Activated B cell treated with CpG ODN at 0.5 μM for 24 hours (primary cell): ENCODE measurements around the gene AQP12A. TPM values are rescaled to one million over a fixed set of nuclear protein-coding genes. Genes with fewer than 3 reads are reported as not detected.

ENCODE experiments used
- ATAC-seq: fragments of 200-7000 bp; cut with Tn5 transposase; one replicate; pipeline ENCODE4 v1.10.0; 2021; ENCODE audit warnings: low read depth, mild to moderate bottlenecking, moderate library complexity
- CTCF ChIA-PET: fragments of 350-600 bp; sonication (Branson Sonifier 250); formaldehyde crosslinking; loops from one replicate; lab custom pipeline; 2021; ENCODE audit warnings: antibody characterized with exemption; lab: Charles Lee
- POLR2A ChIA-PET: fragments of 350-600 bp; sonication (Branson Sonifier 250); formaldehyde crosslinking; loops from one replicate; lab custom pipeline; 2021; ENCODE audit warnings: antibody characterized with exemption; lab: Charles Lee
- DNase-seq: peaks from one replicate; pipeline ENCODE4 v3.0.0; 2022
- H3K27ac Mint-ChIP-seq: one replicate; pipeline ENCODE4 v1.8.0; 2020; ENCODE audit warnings: mixed read lengths
- H3K27me3 Mint-ChIP-seq: one replicate; pipeline ENCODE4 v1.8.0; 2021; ENCODE audit warnings: mixed read lengths
- H3K36me3 Mint-ChIP-seq: one replicate; pipeline ENCODE4 v1.8.0; 2021; ENCODE audit warnings: low read depth, mixed read lengths
- H3K4me1 Mint-ChIP-seq: one replicate; pipeline ENCODE4 v1.8.0; 2021; ENCODE audit warnings: mixed read lengths
- H3K4me3 Mint-ChIP-seq: one replicate; pipeline ENCODE4 v1.8.0; 2020; ENCODE audit warnings: mild to moderate bottlenecking, mixed read lengths
- H3K9me3 Mint-ChIP-seq: one replicate; pipeline ENCODE4 v1.8.0; 2020; ENCODE audit warnings: mixed read lengths
- intact Hi-C: fragments of 100-400 bp; cut with micrococcal nuclease; formaldehyde crosslinking; loops from one replicate; pipeline ENCODE4 v1.15.1; 2024
- total RNA-seq: library from RNA; stranded (reverse); gene quantifications from 2 replicates; pipeline ENCODE4 v1.2.3, GENCODE V29; 2022
- TF ChIP-seq, protein P1 (sequence below): fragments of 200-600 bp; IDR thresholded peaks from one replicate; pipeline ENCODE4 v1.8.0; 2022; ENCODE audit warnings: antibody characterized with exemption, mild to moderate bottlenecking

The AQP12A gene
- total RNA-seq, 1 donor from 2014 or later: not detected

DNA sequence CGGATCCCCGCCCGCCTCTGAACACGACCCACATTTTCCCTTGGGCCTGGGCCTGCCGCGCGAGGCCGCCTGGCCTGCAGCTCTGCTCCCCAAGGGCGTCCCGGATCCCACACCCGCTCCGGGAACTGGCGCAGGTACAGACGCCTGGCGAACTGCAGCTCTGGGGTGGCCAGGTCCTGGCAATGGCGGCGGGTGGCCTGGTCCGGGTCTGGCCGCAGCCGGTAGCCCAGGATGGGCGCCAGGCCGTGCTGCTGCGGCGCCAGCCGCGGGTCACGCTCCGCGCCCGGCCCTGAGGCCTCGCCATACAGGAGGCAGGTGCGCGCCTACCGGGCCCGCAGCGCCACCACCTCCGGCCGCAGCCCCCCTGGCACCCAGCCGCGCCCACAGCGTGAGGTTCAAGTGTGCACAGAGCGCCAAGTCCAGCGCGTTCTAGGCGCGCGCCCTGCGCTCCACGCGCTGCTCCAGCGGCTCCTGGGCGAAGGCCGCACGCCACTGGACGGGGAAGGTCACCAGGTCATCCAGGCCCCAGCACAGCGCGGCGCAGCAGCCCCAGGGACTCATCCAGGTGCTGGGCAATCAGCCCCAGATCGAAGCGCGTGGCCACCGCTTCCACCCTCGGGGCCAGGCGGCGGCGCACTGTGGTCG lies 9.5 kb downstream of the AQP12A start:
- ATAC-seq: no peak
- H3K4me1 Mint-ChIP-seq: no peaks in the 10 kb centered on the region
- H3K27ac Mint-ChIP-seq: no peak overlapping the region
- TF ChIP-seq, protein P1, sequence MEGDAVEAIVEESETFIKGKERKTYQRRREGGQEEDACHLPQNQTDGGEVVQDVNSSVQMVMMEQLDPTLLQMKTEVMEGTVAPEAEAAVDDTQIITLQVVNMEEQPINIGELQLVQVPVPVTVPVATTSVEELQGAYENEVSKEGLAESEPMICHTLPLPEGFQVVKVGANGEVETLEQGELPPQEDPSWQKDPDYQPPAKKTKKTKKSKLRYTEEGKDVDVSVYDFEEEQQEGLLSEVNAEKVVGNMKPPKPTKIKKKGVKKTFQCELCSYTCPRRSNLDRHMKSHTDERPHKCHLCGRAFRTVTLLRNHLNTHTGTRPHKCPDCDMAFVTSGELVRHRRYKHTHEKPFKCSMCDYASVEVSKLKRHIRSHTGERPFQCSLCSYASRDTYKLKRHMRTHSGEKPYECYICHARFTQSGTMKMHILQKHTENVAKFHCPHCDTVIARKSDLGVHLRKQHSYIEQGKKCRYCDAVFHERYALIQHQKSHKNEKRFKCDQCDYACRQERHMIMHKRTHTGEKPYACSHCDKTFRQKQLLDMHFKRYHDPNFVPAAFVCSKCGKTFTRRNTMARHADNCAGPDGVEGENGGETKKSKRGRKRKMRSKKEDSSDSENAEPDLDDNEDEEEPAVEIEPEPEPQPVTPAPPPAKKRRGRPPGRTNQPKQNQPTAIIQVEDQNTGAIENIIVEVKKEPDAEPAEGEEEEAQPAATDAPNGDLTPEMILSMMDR: no peak
- intact Hi-C loops: no loop called here
- ChIA-PET POLR2A (no interaction called here), CTCF (no interaction called here)
- peaks cover 4% of the 10 kb centered on the region for H3K27me3 Mint-ChIP-seq
- no peak overlapping the region for H3K4me3 Mint-ChIP-seq
- no peaks in the 10 kb centered on the region for H3K36me3 Mint-ChIP-seq
- no peaks in the 10 kb centered on the region for H3K9me3 Mint-ChIP-seq
- DNase-seq: no peak

DNA sequence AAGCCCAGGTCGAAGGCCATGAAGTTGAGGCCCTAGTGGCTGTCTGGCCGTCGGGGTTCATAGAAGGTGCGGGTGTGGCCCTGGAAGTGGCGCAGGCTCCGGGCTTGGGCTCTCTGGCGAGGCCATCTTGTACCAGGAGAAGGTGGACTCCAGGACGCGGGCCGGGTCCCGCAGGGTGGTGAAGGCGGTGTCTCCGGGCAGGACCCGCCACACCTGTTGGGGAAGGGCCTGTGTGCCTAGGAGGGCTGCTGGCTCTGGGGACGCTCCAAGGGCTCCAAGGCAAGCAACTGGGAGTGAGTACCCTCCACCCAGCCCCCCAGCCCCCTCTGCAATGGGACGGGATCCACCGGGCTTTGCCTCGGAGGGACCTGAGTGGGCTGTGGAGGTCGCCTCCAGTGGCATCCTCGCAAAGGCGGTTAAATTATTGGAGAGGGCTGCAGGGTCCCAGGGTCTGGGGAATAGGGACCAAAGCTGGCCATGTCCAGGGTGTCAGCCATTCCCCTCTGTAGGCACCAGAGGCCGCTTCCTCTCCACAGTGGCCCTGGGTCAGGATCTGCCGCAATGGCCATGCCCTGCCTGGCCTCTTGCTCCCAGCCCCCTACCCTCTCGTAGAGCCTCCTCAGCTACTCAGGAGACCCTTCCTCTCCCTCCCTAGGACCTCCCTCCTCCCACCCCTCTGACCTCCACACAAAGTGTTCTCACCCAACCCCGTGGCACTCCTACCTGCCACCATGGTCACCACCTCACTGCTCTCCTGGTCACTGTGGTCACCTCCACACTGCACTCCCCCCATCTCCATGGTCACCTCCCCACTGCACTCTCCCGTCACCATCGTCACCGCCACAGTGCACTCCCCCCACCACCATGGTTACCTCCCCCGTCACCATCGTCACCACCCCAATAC lies 10.3 kb downstream of the AQP12A start:
- Mint-ChIP-seq H3K36me3 (no peaks in the 10 kb centered on the region), H3K27me3 (peaks cover 4% of the 10 kb centered on the region), H3K4me3 (no peak overlapping the region), H3K27ac (no peak overlapping the region), H3K4me1 (no peaks in the 10 kb centered on the region), H3K9me3 (no peaks in the 10 kb centered on the region)
- no peak for DNase-seq
- intact Hi-C loops: no loop called here
- TF ChIP-seq, protein P1: no peak
- CTCF ChIA-PET: no interaction called here
- no peak for ATAC-seq
- POLR2A ChIA-PET: no interaction called here

DNA sequence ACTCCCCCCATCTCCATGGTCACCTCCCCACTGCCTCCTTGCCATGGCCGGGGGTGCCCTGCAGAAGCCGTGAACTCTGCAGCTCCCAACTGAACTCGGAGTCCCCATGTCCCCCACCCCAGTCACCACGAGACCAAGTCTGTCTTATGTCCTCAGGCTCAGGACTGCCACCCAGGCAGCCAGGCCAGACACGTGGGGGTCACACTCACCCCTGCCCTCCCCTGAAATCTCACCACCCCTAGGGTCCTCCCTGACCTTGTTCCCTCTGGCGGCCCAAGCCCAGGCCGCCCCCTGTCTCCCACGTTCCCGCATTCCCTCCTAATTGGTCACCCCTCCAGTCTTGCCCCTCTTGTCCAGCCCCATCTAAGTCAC lies 11.0 kb downstream of the AQP12A start:
- Mint-ChIP-seq H3K27ac (no peak overlapping the region), H3K9me3 (no peaks in the 10 kb centered on the region), H3K27me3 (peaks cover 4% of the 10 kb centered on the region), H3K36me3 (no peaks in the 10 kb centered on the region), H3K4me3 (no peak overlapping the region), H3K4me1 (no peaks in the 10 kb centered on the region)
- TF ChIP-seq, protein P1: no peak
- ChIA-PET CTCF (no interaction called here), POLR2A (no interaction called here)
- intact Hi-C loops: no loop called here
- DNase-seq: no peak
- ATAC-seq: no peak

DNA sequence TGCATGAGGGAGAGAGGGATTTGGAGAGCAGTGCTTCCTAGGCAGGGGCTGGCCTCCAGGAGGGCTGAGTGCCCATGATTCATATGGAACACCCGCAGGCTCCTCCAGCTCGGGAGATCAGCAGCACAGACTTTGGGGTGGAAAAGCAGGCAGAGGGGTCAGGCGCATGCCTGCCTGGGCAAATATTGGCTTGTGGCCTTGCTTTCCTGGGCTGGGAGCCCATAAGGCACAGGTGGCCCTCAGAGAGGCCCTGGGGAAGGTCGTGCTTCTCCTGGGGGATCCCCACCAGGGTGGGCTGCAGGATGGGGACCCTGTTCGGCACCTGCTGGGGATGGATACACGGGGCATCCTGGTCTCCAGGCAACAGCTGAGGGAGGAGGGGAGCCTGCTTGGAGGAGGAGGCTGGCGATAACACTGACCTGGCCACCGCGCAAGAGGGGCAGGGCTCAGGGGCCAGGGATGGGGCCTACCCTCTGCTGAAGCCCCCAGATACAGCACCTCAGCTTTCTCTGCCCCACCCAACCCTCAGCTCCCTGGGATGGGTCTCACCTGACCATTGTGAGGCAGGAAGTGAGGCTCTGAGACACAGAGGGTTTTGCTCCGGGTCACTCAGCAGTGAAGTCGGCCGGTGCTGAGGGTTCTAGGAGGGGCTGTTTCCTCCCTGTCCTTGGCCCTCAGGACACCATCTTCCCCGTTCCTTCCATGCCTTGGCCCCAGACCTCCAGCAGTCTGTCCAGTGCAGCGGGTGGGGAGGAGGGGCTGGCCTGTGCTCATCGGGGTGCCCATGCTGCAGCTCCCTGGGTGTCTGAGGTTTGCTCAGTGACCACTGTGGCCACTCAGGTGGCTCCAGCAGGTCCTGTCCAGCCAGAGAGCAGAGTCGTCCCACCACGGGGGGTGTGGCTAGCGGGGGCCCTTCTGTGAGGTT lies 12.0 kb downstream of the AQP12A start:
- ChIA-PET CTCF (no interaction called here), POLR2A (no interaction called here)
- Mint-ChIP-seq H3K4me1 (no peaks in the 10 kb centered on the region), H3K4me3 (no peak overlapping the region), H3K27me3 (peaks cover 6% of the 10 kb centered on the region), H3K9me3 (no peaks in the 10 kb centered on the region), H3K27ac (no peak overlapping the region), H3K36me3 (no peaks in the 10 kb centered on the region)
- ATAC-seq (no peak), DNase-seq (no peak)
- TF ChIP-seq, protein P1: no peak
- intact Hi-C loops: no loop called here
